Activated B cell treated with CpG ODN at 0.5 μM for 24 hours (primary cell): Measurements from ENCODE around the gene ZNF276. TPM values are rescaled to one million over a fixed set of nuclear protein-coding genes. Genes with fewer than 3 reads are reported as not detected.
"Not testable (repeated sequence)": the region's sequence is repeated elsewhere in the genome, so short reads cannot be mapped to it uniquely, and the experiment has no call there.

Experiments used
- ATAC-seq: fragments of 200-7000 bp; cut with Tn5 transposase; one replicate; pipeline ENCODE4 v1.10.0; 2021; ENCODE audit warnings: low read depth, mild to moderate bottlenecking, moderate library complexity
- CTCF ChIA-PET: fragments of 350-600 bp; sonication (Branson Sonifier 250); formaldehyde crosslinking; loops from one replicate; lab custom pipeline; 2021; ENCODE audit warnings: antibody characterized with exemption; lab: Charles Lee
- POLR2A ChIA-PET: fragments of 350-600 bp; sonication (Branson Sonifier 250); formaldehyde crosslinking; loops from one replicate; lab custom pipeline; 2021; ENCODE audit warnings: antibody characterized with exemption; lab: Charles Lee
- DNase-seq: peaks from one replicate; pipeline ENCODE4 v3.0.0; 2022
- H3K27ac Mint-ChIP-seq: one replicate; pipeline ENCODE4 v1.8.0; 2020; ENCODE audit warnings: mixed read lengths
- H3K27me3 Mint-ChIP-seq: one replicate; pipeline ENCODE4 v1.8.0; 2021; ENCODE audit warnings: mixed read lengths
- H3K36me3 Mint-ChIP-seq: one replicate; pipeline ENCODE4 v1.8.0; 2021; ENCODE audit warnings: low read depth, mixed read lengths
- H3K4me1 Mint-ChIP-seq: one replicate; pipeline ENCODE4 v1.8.0; 2021; ENCODE audit warnings: mixed read lengths
- H3K4me3 Mint-ChIP-seq: one replicate; pipeline ENCODE4 v1.8.0; 2020; ENCODE audit warnings: mild to moderate bottlenecking, mixed read lengths
- H3K9me3 Mint-ChIP-seq: one replicate; pipeline ENCODE4 v1.8.0; 2020; ENCODE audit warnings: mixed read lengths
- CTCF ChIP-seq: fragments of 200-600 bp; IDR thresholded peaks from one replicate; pipeline ENCODE4 v1.8.0; 2022; ENCODE audit warnings: antibody characterized with exemption, mild to moderate bottlenecking
- intact Hi-C: fragments of 100-400 bp; cut with micrococcal nuclease; formaldehyde crosslinking; loops from one replicate; pipeline ENCODE4 v1.15.1; 2024
- total RNA-seq: library from RNA; stranded (reverse); gene quantifications from 2 replicates; pipeline ENCODE4 v1.2.3, GENCODE V29; 2022

The ZNF276 gene, protein sequence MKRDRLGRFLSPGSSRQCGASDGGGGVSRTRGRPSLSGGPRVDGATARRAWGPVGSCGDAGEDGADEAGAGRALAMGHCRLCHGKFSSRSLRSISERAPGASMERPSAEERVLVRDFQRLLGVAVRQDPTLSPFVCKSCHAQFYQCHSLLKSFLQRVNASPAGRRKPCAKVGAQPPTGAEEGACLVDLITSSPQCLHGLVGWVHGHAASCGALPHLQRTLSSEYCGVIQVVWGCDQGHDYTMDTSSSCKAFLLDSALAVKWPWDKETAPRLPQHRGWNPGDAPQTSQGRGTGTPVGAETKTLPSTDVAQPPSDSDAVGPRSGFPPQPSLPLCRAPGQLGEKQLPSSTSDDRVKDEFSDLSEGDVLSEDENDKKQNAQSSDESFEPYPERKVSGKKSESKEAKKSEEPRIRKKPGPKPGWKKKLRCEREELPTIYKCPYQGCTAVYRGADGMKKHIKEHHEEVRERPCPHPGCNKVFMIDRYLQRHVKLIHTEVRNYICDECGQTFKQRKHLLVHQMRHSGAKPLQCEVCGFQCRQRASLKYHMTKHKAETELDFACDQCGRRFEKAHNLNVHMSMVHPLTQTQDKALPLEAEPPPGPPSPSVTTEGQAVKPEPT
- total RNA-seq = 43.8 and 52.0 TPM in 2 replicates

DNA sequence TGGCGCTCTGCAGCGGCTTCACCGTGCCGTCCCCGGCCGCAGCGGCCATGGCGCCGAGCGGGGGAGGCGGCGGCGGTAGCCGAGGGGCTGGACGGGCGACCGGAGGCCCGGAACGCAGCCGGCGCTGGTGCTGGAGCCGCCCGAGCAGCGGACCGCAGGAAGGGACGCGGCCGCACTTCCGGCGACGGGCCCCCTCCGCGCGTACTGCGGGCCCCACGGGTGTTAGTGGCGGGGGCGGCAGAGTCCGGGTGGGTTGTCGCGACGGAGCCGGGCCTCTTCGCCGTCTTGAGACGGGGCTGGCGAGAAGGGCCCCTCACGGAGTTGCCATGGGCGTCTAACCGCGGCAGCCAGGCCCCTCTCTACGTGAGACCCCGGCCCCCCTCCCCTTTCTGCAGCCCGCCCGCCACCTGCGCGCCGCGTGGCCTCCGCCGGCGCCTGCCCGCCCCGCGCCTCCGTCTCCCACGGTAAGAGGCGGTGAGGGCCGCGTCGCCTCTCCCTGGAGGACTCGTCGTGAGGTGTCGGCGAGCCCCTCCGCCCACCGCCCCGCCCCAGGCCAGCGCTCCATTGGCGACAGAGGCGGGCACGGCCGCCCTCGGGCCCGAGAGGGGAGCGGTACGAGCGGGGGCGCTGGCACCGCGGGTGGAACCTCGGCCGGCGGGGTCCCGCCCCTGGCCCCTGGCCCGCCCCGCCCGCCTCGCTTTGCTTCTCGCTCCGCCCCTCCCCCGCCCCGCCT, at the start of gene ZNF276, which contains the start of gene VPS9D1:
Gene ZNF276 (plus strand): TSS at position 725 of the 733 bp plus-strand sequence. CDS start 104 bp downstream, outside the sequence.
Gene VPS9D1 (minus strand): TSS at position 86 of the 733 bp plus-strand sequence. CDS start 37 bp downstream, at position 49.
- intact Hi-C loops = loop anchor here (1.0 to 5.0 kb wide), 7 partner anchors 10 to 479 kb away; partner anchors contain the start of genes CDK10 and FANCA
- TF ChIP-seq CTCF = no peak
- ChIA-PET CTCF (interaction anchor here (1.1 kb wide), 1 partner anchor 15 kb away, joined by 3 read pairs; no protein-coding TSS in a partner anchor), POLR2A (interaction anchor here (0.5 to 1.2 kb wide), 6 partner anchors 18 to 244 kb away, joined by 3 to 4 read pairs (median 4); partner anchors contain the start of gene FANCA)
- Mint-ChIP-seq H3K4me3 (peak within 1 kb of the TSS; percentile 85), H3K4me1 (peaks cover 35% of the 10 kb centered on the region), H3K9me3 (no peaks in the 10 kb centered on the region), H3K27me3 (no peaks in the 10 kb centered on the region), H3K27ac (peak within 1 kb of the TSS; percentile 85), H3K36me3 (peaks cover 23% of the 10 kb centered on the region)
- peak; percentile 81 for DNase-seq
- peak; percentile 74 for ATAC-seq

- H3K36me3 Mint-ChIP-seq, H3K4me1 Mint-ChIP-seq, ATAC-seq, H3K9me3 Mint-ChIP-seq, H3K27me3 Mint-ChIP-seq, intact Hi-C loops, H3K27ac Mint-ChIP-seq, CTCF ChIA-PET, H3K4me3 Mint-ChIP-seq, DNase-seq: not testable (repeated sequence)
- POLR2A ChIA-PET = interaction anchor here (0.6 kb wide), 1 partner anchor 15 kb away, joined by 3 read pairs; the partner anchor contains the start of gene CDK10
Measured at GRCh38 chr16:89671565-89671964, 49.8 kb upstream of the ZNF276 start.

GRCh38 chr16:89672177-89672941, 49.0 kb upstream of the ZNF276 start:
- peaks cover 2% of the 10 kb centered on the region for H3K4me1 Mint-ChIP-seq
- no peak overlapping the region for H3K4me3 Mint-ChIP-seq
- H3K27me3 Mint-ChIP-seq = no peaks in the 10 kb centered on the region
- POLR2A ChIA-PET = no interaction called here
- no peaks in the 10 kb centered on the region for H3K36me3 Mint-ChIP-seq
- ATAC-seq (no peak), DNase-seq (no peak)
- no peak for TF ChIP-seq CTCF
- no peak overlapping the region for H3K27ac Mint-ChIP-seq
- CTCF ChIA-PET = no interaction called here
- no peaks in the 10 kb centered on the region for H3K9me3 Mint-ChIP-seq
- intact Hi-C loops = no loop called here

GRCh38 chr16:89678258-89678657, 43.1 kb upstream of the ZNF276 start:
- DNase-seq (no peak), ATAC-seq (no peak)
- H3K9me3 Mint-ChIP-seq = no peaks in the 10 kb centered on the region
- H3K4me1 Mint-ChIP-seq = no peaks in the 10 kb centered on the region
- POLR2A ChIA-PET = interaction anchor here (0.6 kb wide), 1 partner anchor 9 kb away, joined by 3 read pairs; no protein-coding TSS in a partner anchor
- no peak overlapping the region for H3K27ac Mint-ChIP-seq
- no peak overlapping the region for H3K4me3 Mint-ChIP-seq
- no peaks in the 10 kb centered on the region for H3K36me3 Mint-ChIP-seq
- no peak for TF ChIP-seq CTCF
- CTCF ChIA-PET = no interaction called here
- H3K27me3 Mint-ChIP-seq = no peaks in the 10 kb centered on the region
- intact Hi-C loops = no loop called here
